GM13977 (cell line): ENCODE data around the gene AK9.

Experiments used
- DNase-seq: peaks from one replicate; pipeline ENCODE4 v3.0.0; 2012; ENCODE audit warnings: low spot score
- in situ Hi-C: fragments of 300-500 bp; cut with MboI; formaldehyde crosslinking; loops from one replicate; pipeline ENCODE4 v1.12.0; 2022; ENCODE audit warnings: low sequenced_read_pairs, low pct_unique_long_range_greater_than_20kb, mixed read lengths, inconsistent platforms; ENCODE audit not compliant: unreplicated experiment
- TF ChIP-seq, protein P1 (sequence below): IDR thresholded peaks from 2 replicates; pipeline ENCODE4 v1.5.1; 2012; ENCODE audit warnings: mild to moderate bottlenecking, control low read depth; ENCODE audit not compliant: insufficient read depth; ENCODE audit errors: extremely low read depth, missing control alignments

The AK9 gene

DNA sequence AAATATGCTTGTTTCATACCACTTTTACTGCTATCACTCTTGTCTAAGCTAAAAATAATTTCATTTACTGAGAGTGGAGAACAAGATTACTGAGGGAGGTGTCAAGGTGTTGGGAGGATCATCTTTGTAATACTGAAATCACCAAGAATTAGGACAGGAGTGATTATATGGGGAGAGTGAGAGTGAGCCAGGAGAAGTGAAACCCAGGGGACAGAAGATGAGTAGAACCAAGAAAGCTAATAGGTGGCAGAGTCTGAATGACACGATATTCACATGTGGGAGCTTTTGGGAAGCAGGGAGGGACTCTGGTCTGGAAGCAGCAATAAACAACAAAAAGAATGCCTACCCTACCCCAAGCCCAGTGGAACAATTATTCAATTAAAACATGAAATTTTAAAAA is 58.6 kb downstream of the AK9 start:
- in situ Hi-C loops: no loop called here
- TF ChIP-seq, protein P1, sequence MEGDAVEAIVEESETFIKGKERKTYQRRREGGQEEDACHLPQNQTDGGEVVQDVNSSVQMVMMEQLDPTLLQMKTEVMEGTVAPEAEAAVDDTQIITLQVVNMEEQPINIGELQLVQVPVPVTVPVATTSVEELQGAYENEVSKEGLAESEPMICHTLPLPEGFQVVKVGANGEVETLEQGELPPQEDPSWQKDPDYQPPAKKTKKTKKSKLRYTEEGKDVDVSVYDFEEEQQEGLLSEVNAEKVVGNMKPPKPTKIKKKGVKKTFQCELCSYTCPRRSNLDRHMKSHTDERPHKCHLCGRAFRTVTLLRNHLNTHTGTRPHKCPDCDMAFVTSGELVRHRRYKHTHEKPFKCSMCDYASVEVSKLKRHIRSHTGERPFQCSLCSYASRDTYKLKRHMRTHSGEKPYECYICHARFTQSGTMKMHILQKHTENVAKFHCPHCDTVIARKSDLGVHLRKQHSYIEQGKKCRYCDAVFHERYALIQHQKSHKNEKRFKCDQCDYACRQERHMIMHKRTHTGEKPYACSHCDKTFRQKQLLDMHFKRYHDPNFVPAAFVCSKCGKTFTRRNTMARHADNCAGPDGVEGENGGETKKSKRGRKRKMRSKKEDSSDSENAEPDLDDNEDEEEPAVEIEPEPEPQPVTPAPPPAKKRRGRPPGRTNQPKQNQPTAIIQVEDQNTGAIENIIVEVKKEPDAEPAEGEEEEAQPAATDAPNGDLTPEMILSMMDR: no peak
- no peak for DNase-seq

DNA sequence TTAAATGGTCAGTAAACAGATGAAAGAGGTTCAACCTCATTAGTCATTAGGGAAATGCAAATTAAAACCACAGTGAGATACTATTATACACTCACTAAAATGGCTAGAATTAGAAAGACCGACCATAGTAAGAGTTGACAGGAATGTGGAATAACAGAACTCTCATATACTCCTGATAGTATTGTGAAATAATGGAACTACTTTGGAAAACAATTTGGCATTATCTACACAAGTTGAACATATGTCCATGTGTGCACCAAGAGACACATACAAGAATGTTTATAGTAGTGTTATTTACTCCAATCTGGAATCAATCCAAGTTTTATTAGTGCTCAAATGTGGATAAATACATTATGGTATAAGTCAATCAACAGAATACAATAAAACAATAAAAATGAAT is 59.6 kb downstream of the AK9 start:
- TF ChIP-seq, protein P1: no peak
- in situ Hi-C loops: no loop called here
- DNase-seq: no peak

DNA sequence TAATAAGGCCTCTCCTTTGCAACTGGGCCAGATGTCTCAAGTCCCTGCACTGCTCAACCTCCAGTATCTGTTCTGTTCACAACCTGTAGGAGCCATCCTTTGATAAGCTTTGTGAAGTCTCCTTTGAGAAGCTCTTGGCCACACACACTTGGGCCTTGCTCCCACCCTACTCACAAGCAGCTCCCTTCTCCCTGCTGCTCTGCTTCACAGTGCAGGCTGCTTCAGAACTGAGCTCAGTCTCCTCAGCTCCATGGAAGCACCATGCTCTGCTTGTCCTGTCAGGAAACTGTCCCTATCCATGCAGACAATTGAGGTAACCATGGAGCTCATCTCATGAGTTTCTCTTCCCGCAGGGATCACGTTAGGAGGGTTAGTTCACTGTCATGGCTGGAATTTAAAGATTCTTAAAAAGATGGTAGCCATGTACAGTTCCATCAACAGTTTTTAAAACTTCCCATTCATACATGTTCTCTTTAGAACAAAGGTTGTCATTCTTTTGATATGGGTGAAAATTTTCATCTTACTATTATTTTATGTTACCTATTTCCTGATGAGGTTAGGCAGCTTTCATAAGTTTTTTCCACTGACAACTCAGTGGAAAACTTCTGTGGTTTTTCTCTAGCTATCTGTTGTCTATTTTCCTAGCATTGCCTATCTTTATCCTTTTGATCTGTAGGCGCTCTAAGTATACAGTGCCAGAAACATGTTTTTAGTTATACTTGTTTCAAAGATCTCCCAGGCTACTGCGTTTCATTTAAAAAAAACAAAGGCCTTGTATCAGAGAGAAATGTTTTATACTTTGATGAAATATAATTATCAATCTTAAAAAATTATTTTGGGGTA is 62.6 kb downstream of the AK9 start:
- no peak for DNase-seq
- in situ Hi-C loops: no loop called here
- TF ChIP-seq, protein P1: no peak

DNA sequence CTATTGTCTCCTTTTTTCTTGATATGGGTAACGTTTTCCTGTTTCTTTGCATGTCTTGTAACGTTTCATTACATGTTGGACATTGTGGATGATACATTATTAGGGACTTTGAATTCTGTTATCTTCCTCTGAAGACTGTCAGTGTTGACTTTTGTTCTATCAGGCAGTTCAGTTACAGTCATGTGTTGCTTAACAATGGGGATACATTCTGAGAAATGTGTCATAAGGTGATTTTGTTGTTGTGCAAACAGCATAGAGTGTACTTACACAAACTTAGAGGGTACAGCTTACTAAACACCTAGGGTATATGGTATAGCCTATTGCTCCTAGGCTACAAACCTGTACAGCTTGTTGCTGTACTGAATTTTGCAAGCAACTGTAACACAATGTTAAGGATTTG is 64.7 kb downstream of the AK9 start:
- in situ Hi-C loops: no loop called here
- TF ChIP-seq, protein P1: no peak
- no peak for DNase-seq

DNA sequence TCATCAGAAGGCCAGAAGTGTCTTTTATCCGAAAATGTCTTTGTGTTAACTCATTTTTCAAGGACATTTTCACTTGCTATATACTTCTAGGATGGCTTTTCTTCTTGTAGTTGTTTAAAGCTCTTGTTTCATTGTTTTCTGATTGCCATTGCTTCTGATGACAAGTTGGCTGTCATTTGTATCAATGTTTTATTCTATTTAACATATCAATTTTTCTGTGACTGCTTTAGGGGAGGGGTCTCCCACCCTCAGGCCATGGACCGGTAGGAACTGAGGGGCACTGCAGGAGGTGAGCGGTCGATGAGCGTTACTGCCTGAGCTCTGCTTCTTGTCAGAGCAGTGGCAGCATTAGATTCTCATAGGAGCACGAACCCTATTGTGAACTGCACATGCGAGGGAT is 65.8 kb downstream of the AK9 start:
- TF ChIP-seq, protein P1: no peak
- in situ Hi-C loops: no loop called here

DNA sequence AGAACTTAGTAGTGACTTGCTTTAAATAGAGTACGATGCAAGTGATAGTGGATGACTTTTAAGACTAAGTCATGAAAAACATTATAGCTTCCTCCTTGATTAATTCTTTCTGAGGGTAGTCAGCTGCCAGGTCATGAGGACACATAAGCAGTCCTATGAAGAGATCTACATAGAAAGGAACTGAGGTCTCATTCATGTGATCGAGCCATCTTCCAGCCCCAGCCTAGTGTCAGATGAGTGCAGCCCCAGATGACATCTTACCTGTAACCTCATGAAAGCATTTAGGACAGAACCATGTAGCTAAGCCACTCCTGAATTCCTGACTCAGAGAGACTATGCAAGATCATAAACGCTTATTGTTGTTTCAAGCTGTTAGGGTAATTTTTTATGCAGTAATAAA is 67.7 kb downstream of the AK9 start:
- TF ChIP-seq, protein P1: no peak
- DNase-seq: no peak
- in situ Hi-C loops: no loop called here

More for the DNA sequence above, 65.8 kb downstream of the AK9 start:
- no peak for DNase-seq

DNA sequence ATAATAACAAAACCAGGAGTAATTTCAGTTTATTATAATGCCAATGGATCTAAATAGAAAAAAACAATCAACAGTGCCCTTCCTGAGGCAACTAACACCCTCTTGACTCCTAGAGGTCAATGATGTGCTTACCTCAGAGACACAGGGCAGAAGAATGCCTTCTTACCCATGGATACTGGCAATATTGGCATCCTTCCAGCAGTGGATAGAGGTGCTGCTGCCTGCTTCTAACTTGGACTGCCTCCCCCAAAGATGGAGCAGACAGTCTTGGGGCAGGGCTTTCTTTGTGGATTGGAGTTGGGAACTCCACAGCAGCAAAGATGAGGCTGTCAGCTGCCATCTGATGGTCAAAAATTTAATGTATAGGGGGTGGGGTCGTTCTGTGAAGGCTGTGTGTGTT is 78.7 kb downstream of the AK9 start:
- DNase-seq: no peak
- in situ Hi-C loops: no loop called here
- TF ChIP-seq, protein P1: no peak
